GM19395 (cell line): ENCODE results near the gene FBXL19.

Source experiments
- ATAC-seq: cut with Tn5 transposase; IDR thresholded peaks from one replicate; pipeline ENCODE4 v1.9.1; 2021; ENCODE audit warnings: mild to moderate bottlenecking, moderate library complexity; ENCODE audit not compliant: unreplicated experiment

Gene FBXL19

DNA sequence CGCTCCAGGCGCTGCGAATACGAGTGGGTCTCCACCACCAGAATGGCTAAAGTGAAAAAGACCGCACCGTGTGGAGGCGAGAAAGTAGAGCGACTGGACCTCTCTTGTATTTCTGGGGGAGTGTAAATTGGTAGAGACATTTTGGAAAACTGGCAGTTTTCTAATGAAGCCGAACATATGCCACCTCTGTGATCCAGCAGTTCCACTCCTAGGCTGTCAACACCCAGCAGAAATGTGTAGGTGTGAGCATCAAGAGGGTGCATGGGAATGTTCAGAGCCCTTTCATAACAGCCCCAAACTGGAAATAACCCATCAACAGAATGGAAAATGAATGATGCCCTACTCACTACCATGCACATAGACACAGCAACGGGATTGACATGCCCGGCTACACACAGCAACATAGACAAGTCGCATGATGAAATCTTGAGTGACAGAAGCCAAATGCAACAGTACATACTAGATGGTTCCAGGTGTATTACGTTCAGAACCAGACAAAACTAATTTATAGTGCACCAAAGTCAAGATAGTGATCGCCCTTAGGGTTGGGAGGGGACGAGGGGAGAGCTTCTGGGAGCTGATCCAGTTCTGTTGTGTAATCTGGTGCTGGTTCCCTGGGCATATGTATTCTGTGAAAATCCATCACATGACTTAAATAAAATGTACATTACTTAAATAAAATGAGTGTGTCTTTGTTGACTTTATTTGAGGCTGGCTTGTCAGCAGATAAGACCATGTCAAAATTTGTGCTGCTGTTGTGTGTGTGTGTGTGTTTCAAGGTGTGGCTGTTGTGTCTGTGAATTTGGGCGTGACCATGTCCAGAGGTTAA, 28.6 kb upstream of the FBXL19 start:
- ATAC-seq = no peak

DNA sequence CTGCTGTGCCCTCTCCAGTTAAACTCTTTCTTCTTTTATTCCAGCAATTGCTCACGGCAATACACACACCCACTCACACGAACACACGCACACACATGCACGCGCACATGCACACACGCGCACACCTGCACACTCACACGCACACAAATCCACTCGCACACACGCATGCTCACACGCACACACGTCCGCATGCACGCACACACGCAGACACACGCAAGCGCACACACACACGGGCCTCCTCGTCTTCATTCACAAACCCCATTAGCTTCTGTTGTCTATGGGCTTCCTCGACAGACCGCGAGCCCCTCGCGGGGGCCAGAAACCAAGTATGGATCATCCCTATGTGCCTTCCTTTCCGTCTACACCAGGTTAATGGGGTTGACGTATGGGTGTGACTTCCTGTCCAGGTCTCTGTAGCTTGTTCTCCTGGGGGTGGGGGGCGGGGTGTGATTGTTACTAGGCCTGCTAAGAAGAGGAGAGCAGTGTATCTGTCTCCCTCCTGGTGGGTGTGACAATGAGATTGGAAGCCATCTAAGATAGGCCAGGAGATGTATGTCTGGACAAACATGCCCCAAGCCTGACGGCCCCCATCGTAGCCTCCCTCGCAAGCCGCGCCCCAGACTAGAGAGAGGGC, 27.6 kb upstream of the FBXL19 start:
- ATAC-seq = no peak

DNA sequence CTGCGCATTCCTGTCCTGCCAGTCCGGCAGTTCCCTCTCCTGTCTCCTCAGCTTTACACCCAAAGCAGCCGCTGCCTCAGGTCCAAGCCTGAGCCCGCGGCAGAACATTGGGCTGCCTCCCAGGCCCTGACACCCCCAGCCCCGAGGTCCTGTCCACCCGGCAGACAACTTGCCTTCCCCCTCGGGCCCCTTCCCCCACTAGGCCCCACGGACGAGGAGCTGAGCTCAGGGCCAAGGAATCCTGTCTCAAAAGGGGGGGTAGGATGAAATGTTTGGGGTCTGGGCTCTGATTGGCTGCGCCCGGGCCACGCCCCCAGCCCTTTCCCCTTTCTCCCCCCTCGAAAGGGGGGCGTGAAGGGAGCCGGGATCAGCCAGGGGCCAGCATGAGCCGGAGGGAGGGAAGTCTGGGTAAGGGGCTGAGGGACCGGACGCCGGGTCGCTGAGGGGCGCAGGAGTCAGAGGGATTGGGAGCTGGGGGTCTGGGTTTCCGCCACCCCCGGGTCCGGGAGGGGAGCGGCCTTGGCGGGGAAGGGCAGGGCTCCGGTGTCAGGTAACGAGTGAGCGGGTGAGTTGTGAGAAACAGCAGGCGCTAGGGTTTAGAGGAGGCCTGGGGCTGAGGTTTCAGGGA, 27.0 kb upstream of the FBXL19 start, which contains the start of gene CTF1:
Gene CTF1 (plus strand): TSS at position 354 of the 628 bp plus-strand sequence. CDS start 30 bp downstream, at position 384.
- no peak for ATAC-seq

- peak; percentile 40 for ATAC-seq
These were observed 26.3 kb upstream of the FBXL19 start for GRCh38 chr16:30896889-30897733.

DNA sequence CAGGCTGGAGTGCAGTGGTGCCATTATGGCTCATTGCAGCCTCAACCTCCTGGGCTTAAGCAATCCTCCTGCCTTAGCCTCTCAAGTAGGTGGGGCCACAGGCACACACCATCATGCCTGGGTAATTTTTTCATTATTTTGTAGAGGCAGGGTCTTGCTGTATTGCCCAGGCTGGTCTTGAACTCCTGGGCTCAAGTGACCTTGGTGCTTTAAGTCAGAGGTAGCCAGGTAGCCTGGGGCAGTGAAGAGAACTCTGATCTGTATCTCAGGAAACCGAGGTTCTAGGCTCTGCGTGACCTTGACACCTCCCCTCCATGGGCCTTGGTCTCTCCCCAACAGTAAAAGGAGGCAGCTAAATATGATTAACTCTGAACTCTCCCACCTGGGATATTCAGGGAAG, 23.6 kb upstream of the FBXL19 start:
- no peak for ATAC-seq

GRCh38 chr16:30900588-30900987, 22.8 kb upstream of the FBXL19 start:
- no peak for ATAC-seq

DNA sequence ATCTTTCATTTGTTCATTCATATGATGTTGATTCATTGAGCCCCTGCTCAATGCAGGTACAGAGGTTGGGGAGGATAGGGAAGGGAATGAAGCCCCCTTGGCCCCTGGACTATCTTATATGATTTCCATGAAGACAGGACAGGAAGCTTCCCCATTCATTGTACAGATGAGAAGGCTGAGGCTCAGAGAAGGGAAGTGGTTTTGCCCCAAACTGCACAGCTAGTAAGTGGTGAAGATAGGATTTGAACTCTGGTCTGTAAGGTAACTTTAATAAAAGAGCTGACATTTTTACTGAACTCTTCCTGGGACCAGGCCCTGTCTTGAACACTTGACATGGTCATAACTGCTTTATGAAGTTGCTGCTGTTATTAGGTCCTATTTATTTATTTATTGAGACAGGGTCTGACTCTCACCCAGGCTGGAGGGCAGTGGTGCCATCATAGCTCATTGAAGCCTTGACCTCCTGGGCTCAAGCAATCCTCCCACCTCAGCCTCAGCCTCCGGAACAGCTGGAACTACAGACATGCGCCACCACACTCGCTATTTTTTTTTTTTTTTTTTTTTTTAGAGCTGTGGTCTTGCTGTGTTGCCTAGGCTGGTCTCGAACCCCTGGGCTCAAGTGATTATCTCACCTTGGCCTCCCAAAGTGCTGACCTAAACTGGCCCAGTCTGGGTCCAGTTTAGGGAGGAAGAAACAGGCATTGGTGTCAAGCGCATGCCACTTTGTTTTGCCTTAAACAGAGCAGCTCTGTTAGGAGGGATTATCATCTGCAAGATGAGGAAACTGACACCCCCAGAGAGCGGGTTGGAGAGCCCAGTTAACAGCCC, 22.0 kb upstream of the FBXL19 start:
- no peak for ATAC-seq

- no peak for ATAC-seq
These were observed 21.1 kb upstream of the FBXL19 start for GRCh38 chr16:30902029-30902972.

DNA sequence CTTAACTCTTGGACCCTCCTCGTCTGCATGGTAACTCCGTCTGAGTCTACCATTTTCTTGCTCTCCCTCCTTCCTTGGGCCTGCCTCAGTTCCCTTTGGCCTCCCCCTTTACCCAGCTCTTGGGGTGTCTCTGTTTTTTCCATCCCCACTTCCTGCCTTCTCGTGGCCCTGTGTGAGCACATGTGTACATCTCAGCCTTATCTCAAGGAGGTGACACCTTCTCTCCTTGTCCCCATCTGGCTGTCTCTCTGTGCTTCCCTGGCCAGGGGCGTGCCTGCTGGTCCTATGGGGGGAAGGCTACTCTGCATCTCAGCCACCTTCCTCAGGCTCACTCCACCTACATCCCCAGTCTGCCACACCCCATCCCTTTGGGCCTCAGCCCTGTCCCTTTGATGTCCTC, 20.4 kb upstream of the FBXL19 start:
- no peak for ATAC-seq

GRCh38 chr16:30903596-30903995, 19.8 kb upstream of the FBXL19 start:
- no peak for ATAC-seq

GRCh38 chr16:30904114-30904780, 19.1 kb upstream of the FBXL19 start:
- ATAC-seq = no peak

DNA sequence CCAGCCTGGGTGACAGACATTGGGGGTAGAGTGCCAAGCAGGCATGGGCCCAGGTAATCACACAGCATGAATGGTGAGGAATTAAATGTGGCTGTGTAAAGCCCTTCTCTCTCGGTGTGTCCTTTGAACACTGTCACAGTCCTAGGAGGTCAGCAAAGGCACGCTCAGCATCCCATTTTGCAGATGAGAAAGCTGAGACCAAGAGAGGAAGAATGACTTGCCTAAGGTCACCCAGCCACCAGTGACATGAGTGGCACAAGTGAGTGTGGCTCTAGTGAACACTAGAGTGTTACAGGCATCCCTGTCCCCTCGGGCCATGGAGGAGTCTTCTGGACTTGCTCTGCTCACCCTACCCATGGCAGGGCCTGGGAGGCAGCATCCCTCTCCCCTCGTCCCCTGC, 16.3 kb upstream of the FBXL19 start:
- no peak for ATAC-seq

- ATAC-seq = no peak
These were observed 12.8 kb upstream of the FBXL19 start for GRCh38 chr16:30910427-30911029.

- ATAC-seq = no peak
These were observed 10.5 kb upstream of the FBXL19 start for GRCh38 chr16:30912794-30913412.

DNA sequence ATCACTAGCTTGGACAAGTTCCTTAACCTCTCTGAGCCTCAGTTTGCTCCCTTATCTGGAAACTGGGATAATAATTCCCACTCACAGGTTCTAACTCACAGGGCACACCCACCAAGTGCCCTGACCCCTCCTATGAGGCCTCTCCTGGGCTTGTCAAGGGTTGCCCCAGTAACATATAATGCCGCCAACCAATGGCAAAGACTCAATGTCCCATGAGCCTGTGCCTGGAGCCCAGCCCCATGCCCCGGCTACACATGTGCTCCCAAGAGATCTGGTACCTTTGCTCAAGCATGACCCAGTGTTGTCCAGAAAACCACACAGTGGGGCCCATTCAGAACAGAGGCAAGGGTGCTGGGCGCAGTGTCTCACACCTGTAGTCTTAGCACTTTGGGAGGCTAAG, 8.5 kb upstream of the FBXL19 start:
- no peak for ATAC-seq

GRCh38 chr16:30918614-30919013, 4.8 kb upstream of the FBXL19 start:
- no peak for ATAC-seq

- ATAC-seq = no peak
These were observed 2.5 kb upstream of the FBXL19 start for GRCh38 chr16:30920891-30921290.

- ATAC-seq = no peak
These were observed 2.0 kb upstream of the FBXL19 start for GRCh38 chr16:30921459-30921747.
